ENCODE data around the gene EPS15.
A peak's percentile ranks its signal among the peaks of the same experiment; 100 is the strongest.
"Not testable (repeated sequence)": the region's sequence is repeated elsewhere in the genome, so short reads cannot be mapped to it uniquely, and the experiment has no call there.

EPS15 gene

DNA sequence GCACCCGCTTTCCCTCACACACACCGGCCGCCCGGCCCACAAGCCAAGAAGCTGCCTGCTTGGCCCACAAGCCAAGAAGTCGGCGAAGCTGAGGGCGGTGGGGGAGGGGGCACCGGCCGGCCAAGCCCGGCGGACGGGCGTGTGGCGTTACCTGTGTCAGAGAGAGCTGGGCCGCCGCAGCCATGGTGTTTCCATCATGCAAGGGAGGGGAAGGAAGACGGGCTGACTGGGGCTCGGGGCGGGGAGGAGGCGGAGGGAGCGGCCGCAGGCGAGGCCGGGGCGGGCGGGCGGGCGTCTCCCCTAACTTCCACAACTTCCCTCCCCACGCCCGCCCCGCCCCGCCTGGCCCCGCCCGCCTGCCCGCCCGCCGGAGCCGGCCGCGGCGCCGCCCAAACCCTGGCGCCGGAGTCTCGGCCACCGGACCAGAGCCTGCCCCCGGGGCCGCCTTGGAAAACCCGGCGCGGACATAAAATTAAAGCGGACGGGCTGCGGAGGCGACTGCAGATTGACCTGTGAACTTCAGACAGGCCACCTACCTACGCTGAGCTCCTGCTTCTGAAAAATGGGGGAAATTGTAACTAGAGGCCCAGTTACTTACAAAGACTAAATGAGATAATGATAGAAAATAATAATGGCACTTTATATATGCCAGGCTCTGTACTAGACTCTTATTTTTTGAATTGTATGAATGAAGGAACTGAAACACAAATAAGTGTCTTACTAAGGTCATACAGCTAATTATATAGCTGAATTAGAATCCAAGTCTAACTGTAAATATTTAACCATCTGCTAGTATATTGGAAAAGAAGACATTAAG lies at the start of gene EPS15:
TSS of gene EPS15 (minus strand) at position 219 of the 817 bp plus-strand sequence. CDS start at position 184, 35 bp downstream.
- Mint-ChIP-seq H3K4me1 (peaks cover 45% of the 10 kb centered on the region), H3K4me3 (peak within 1 kb of the TSS; percentile 84), H3K9me3 (no peaks in the 10 kb centered on the region), H3K27ac (peak within 1 kb of the TSS; percentile 94), H3K36me3 (peaks cover 26% of the 10 kb centered on the region)
- ATAC-seq: peak; percentile 86
- DNase-seq (ENCODE audit: low spot score in 2 of 2): peak; percentile 92 to 94

DNA sequence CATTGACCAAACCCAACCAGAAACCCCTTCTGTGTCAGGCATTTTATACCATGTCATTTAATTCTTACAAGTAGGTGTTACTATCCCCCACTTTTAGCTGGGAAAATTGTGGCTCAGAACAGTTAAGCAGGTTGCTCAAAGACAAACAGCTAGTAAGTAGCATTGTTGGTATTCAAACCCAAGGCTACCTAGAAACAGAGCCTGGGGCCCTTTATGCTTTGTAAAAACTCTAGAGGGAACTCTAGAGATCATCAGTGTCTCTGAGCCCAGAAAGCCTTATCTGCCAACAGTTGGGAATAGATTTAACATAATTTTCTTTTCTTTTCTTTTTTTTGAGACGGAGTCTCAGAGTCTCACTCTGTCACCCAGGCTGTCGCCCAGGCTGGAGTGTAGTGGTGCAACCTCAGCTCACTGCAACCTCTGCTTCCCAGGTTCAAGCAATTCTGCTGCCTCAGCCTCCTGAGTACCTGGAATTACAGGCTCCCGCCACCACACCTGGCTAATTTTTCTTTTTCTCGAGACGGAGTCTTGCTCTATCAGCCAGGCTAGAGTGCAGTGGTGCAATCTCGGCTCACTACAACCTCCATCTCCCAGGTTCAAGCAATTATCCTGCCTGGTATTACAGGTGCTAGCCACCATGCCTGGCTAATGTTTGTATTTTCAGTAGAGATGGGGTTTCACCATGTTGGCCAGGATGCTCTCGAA lies 49.3 kb upstream of the EPS15 start:
- no peak overlapping the region for H3K27ac Mint-ChIP-seq
- peaks cover 27% of the 10 kb centered on the region for H3K4me1 Mint-ChIP-seq
- ATAC-seq: no peak
- no peaks in the 10 kb centered on the region for H3K36me3 Mint-ChIP-seq
- no peak overlapping the region for H3K4me3 Mint-ChIP-seq
- H3K9me3 Mint-ChIP-seq: no peaks in the 10 kb centered on the region
- no peak for DNase-seq (ENCODE audit: low spot score in 2 of 2)

DNA sequence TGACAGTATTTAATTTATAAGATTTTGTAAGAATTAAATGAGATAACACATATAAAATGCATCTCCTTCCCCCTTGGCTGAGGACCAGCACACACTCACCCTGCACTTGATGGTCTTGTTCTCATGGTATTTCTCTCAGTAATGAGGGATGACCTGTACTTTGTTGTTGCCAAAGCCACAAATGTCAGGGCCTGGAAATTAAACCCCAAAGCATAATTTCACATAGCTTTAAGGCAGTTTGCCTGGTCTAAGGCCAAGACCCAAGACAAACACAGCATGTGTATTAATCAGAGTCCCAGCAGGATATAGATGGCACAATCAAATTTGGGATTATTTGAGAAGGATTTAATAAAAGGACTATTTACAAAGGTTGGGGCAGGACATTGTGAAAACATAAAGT lies 48.6 kb upstream of the EPS15 start:
- Mint-ChIP-seq H3K4me1 (peaks cover 27% of the 10 kb centered on the region), H3K9me3 (no peaks in the 10 kb centered on the region), H3K27ac (no peak overlapping the region), H3K4me3 (no peak overlapping the region), H3K36me3 (no peaks in the 10 kb centered on the region)
- ATAC-seq (no peak), DNase-seq (ENCODE audit: low spot score in 2 of 2) (no peak)

DNA sequence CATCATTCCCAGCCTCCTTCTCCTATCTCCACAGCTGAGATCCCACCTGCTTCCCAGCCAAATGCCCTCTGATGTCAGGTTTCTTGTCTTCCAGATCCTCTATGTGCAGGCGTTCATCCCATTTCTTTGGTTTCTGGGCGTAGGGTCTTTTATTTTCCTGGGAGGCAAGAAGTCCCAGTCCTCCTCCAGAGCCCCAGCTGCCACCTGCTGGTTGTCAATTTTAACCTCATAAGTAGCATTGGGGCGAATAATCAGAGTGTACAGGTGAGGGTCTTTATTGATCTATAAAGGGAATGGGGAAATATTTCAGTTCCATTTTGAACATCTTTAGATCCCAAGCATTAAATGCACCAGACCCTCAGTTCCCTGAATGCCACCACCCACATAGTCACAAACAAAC lies 47.2 kb upstream of the EPS15 start:
- H3K27ac Mint-ChIP-seq: no peak overlapping the region
- no peaks in the 10 kb centered on the region for H3K36me3 Mint-ChIP-seq
- H3K9me3 Mint-ChIP-seq: no peaks in the 10 kb centered on the region
- no peak overlapping the region for H3K4me3 Mint-ChIP-seq
- DNase-seq (ENCODE audit: low spot score in 2 of 2): no peak
- peaks cover 27% of the 10 kb centered on the region for H3K4me1 Mint-ChIP-seq
- no peak for ATAC-seq

DNA sequence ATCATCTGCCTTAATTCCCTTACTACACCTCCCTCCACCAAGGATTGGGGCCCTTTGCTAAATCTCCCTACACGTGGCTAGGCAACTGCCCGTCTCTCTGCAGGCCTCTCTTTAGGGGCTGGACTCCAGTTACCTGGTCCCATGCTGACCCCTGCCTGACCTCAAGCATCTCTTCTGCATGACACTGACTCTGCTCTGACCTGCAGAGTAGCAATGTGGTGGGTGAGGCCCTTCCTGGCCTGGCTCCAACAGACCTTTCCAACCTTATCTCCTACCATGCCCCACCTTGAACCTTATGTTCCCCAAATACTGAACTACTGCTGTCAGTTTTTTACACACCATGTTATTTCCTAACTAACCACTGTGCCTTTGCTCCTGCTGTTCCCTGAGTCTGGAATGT lies 45.9 kb upstream of the EPS15 start:
- ATAC-seq: no peak
- Mint-ChIP-seq H3K9me3 (no peaks in the 10 kb centered on the region), H3K27ac (no peak overlapping the region), H3K4me3 (no peak overlapping the region), H3K4me1 (peaks cover 14% of the 10 kb centered on the region), H3K36me3 (no peaks in the 10 kb centered on the region)
- DNase-seq (ENCODE audit: low spot score in 2 of 2): no peak

DNA sequence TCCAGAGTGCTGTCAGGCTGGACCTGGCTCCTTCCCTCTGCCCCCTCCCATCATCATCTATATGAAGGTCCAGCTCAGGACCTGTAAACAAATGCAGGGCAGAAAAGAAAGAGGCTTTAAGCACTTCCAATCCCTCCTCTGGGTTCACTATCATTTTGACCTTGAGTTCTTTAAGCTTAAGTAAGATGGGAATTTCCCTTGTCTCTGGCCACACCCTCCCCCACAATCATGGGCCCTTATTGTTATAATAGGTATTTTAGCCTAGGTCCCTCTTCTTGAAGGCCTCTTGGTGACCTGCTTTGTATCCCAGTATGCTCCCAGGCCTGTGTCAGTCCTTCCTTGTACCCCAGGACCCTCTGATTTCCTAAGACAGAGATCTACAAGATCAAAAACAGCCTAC lies 45.1 kb upstream of the EPS15 start:
- no peak overlapping the region for H3K4me3 Mint-ChIP-seq
- no peaks in the 10 kb centered on the region for H3K36me3 Mint-ChIP-seq
- peaks cover 6% of the 10 kb centered on the region for H3K4me1 Mint-ChIP-seq
- DNase-seq (ENCODE audit: low spot score in 2 of 2): peak in 1 of 2 donors; percentile 56
- no peaks in the 10 kb centered on the region for H3K9me3 Mint-ChIP-seq
- ATAC-seq: peak; percentile 71
- H3K27ac Mint-ChIP-seq: peak overlapping the region; percentile 43

DNA sequence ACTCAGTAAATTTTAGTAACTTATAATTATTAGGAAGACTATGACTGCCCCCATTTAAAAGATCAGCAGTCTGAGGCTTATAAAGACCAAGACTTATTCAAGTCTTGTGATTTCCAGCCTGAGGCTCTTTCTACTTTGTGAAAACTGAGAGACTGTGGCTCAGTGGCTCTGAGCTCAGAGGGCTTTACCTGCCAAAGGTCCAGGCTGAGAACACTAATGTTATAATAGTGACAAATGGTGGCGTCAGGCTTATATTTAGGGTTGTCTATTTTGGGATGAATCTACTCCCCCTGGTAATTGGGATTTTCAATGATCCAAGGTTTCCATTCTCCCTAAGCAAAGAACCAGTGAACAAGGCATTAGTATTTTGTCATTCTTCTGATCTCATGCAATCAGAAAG lies 42.6 kb upstream of the EPS15 start:
- Mint-ChIP-seq H3K4me1 (peaks cover 13% of the 10 kb centered on the region), H3K36me3 (no peaks in the 10 kb centered on the region), H3K27ac (no peak overlapping the region), H3K4me3 (no peak overlapping the region), H3K9me3 (no peaks in the 10 kb centered on the region)
- no peak for ATAC-seq
- no peak for DNase-seq (ENCODE audit: low spot score in 2 of 2)

DNA sequence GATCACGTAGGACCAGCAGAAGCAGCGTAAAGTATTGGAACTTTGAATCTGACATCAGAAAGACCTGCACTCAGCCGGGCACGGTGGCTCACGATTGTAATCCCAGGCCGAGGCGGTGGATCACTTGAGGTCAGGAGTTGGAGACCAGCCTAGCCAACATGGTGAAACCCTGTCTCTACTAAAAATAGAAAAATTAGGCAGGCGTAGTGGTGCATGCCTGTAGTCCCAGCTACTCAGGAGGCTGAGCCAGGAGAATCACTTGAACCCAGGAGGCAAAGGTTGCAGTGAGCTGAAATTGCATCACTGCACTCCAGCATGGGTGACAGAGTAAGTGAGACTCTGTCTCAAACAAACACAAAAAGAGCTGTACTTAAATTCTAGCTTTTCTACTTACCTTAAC lies 41.8 kb upstream of the EPS15 start:
- not testable (repeated sequence) for H3K27ac Mint-ChIP-seq; H3K4me3 Mint-ChIP-seq; H3K36me3 Mint-ChIP-seq; H3K9me3 Mint-ChIP-seq; DNase-seq (ENCODE audit: low spot score in 2 of 2); ATAC-seq
- peaks cover 13% of the 10 kb centered on the region for H3K4me1 Mint-ChIP-seq

DNA sequence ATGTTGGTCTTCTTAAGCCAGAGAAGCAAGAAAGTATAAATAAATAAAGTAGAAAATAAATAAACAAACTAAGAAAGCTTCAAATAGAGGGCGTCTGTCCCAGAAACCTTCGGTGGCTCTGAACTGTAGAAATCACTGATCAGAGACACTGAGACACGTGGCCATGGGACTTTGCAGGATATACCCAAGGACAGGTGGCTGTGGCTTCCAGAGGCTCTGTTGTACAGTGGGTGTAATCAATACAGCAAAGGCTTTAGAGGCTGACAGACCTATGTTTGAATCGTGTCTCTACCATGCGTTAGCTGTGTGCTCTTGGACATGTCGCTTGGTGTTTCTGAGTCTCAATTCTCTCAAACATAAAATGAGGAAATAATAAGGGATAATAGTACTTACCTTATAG lies 41.0 kb upstream of the EPS15 start:
- no peak overlapping the region for H3K4me3 Mint-ChIP-seq
- ATAC-seq: no peak
- H3K36me3 Mint-ChIP-seq: no peaks in the 10 kb centered on the region
- no peak for DNase-seq (ENCODE audit: low spot score in 2 of 2)
- H3K9me3 Mint-ChIP-seq: no peaks in the 10 kb centered on the region
- no peak overlapping the region for H3K27ac Mint-ChIP-seq
- H3K4me1 Mint-ChIP-seq: peaks cover 13% of the 10 kb centered on the region

DNA sequence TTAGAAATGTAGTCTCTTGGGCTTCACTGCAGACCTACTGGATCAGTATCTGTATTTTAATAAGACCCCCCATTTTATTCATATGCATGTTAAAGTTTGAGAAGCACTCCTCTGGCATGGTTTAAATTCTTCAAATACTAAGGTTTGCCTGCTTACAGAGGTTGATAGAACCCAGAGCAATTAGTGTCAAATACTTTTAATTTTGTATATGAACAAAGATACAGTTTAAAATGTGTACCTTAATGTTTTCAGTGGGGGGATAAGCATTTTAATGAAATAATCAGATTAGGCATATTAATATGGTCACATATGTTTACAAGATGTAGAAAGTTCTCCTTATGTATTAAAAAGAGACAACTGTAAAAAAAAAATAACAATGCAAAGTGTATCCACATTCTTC lies 40.4 kb upstream of the EPS15 start:
- Mint-ChIP-seq H3K4me3 (no peak overlapping the region), H3K27ac (peak overlapping the region; percentile 90), H3K9me3 (no peaks in the 10 kb centered on the region), H3K36me3 (no peaks in the 10 kb centered on the region), H3K4me1 (peaks cover 13% of the 10 kb centered on the region)
- no peak for ATAC-seq
- no peak for DNase-seq (ENCODE audit: low spot score in 2 of 2)

DNA sequence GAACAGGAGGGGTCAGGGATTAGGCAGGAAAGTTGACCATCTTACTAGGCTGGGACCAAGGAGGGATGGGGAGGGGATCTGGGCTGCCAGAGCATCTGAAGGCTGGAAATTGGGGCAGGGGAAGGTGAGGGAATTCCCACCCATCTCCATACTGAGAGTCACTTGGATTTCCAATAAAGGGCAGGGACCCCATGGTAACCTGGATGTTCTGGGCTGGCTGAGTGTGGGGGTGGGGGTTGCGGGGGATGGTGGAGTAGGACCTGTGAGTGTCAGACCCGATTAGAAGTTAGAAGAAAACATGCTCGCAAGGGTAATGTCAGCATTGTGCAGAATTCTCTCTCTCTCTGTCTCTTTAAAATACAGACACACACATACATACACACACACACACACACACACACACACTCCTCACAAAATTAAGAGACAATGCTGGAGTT lies 40.0 kb upstream of the EPS15 start:
- Mint-ChIP-seq H3K36me3 (no peaks in the 10 kb centered on the region), H3K9me3 (no peaks in the 10 kb centered on the region), H3K27ac (peak overlapping the region; percentile 90), H3K4me3 (peak overlapping the region; percentile 34), H3K4me1 (peaks cover 13% of the 10 kb centered on the region)
- ATAC-seq: no peak
- no peak for DNase-seq (ENCODE audit: low spot score in 2 of 2)

DNA sequence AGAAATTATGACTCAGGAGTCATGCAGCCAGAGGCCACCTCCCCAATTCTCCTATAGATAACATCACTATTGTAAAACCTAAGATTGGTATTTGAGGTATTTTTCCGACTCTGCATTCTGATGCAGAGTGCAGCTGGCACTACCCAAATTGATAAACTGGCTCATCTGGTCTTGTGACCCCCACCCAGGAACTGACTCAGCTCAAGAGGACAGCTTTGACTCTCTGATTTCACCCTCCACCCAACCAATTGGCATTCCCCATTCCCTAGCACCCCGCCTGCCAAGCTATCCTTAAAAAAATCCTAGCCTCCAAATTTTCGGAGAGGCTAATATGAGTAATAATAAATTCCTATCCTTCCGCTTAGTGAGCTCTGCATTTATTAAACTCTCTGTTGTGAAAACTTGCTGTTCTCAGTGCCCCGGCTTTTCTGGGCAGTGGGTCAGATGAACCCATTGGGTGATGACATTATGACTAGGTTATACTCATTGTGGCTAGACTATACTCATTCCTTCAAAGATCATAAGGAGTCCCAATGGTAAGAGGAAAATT lies 39.4 kb upstream of the EPS15 start:
- peak overlapping the region; percentile 90 for H3K27ac Mint-ChIP-seq
- no peaks in the 10 kb centered on the region for H3K9me3 Mint-ChIP-seq
- peak in 1 of 2 donors; percentile 80 for DNase-seq (ENCODE audit: low spot score in 2 of 2)
- no peaks in the 10 kb centered on the region for H3K36me3 Mint-ChIP-seq
- ATAC-seq: peak; percentile 94
- H3K4me1 Mint-ChIP-seq: peaks cover 13% of the 10 kb centered on the region
- H3K4me3 Mint-ChIP-seq: peak overlapping the region; percentile 34

DNA sequence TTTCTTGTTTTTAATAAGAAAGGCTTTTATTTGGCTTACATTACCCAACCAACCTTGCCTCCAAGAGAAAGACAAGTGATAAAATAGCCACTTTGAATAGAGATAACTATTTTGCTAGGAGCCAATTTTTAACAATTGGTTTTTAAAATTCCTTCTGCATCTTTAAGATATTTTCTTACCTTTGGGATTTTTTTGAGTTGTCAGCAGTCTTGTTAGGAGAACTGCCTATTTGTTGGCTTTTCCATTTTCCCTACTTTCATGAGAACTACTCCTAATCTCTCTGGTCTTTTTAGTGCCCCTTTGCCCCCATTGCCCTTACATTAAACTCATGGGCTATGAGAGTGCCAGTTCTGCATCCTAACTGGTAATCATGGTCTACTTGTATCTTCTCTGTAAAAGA lies 38.1 kb upstream of the EPS15 start:
- H3K27ac Mint-ChIP-seq: no peak overlapping the region
- H3K36me3 Mint-ChIP-seq: no peaks in the 10 kb centered on the region
- DNase-seq (ENCODE audit: low spot score in 2 of 2) (no peak), ATAC-seq (no peak)
- peaks cover 15% of the 10 kb centered on the region for H3K4me1 Mint-ChIP-seq
- no peaks in the 10 kb centered on the region for H3K9me3 Mint-ChIP-seq
- no peak overlapping the region for H3K4me3 Mint-ChIP-seq

DNA sequence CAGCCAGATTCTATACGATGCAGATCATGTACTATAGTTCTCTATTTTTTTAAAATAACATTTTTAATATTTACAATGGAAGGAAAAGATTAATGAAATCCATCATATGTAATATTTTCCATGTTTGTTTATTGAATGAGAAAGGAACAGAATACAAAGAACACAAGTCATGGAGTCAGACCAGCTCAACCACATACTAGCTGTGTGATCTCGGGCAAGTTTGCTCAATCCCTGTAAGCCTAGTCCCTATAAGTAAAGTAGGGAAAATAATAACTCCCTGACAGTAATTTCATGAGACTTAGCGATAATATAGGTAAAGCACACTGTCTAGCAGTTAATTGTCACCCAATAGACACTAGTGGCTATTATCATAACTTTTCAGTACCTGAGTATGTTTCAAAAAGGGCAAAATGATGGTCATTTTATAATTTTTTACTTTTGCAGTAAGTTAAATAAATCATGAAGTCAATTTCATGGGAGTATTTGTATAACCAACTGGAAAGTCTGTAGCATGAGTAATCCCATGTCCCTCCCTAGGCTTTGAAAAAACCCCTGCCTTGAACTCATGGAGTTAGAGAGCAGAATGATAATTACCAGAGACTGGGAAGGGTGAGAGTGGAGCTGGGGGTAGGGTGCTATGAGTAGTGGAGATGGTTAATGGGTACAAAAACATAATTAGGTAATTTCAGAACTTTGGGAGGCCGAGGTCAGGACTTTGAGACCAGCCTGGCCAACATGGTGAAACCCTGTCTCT lies 37.0 kb upstream of the EPS15 start:
- Mint-ChIP-seq H3K9me3 (no peaks in the 10 kb centered on the region), H3K36me3 (no peaks in the 10 kb centered on the region), H3K4me3 (no peak overlapping the region), H3K4me1 (peaks cover 20% of the 10 kb centered on the region), H3K27ac (no peak overlapping the region)
- DNase-seq (ENCODE audit: low spot score in 2 of 2): no peak
- no peak for ATAC-seq

DNA sequence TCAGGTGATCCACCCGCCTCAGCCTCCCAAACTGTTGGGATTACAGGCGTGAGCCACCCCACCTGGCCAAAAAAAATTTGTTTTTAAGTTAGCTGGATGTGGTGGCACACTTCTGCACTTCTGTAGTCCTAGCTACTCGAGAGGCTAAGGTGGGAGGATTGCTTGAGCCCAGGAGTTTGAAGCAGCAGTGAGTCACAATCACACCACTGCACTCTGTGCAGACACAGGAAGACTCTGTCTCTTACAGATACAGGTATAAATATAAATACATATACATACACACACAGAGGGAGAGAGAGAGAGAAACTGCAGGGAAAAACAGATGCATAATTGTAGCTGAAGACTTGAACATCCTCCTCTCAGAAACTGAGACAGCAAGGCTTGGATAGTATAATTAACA lies 34.8 kb upstream of the EPS15 start:
- Mint-ChIP-seq H3K4me1 (peaks cover 22% of the 10 kb centered on the region), H3K4me3 (no peak overlapping the region), H3K36me3 (no peaks in the 10 kb centered on the region), H3K9me3 (no peaks in the 10 kb centered on the region), H3K27ac (no peak overlapping the region)
- DNase-seq (ENCODE audit: low spot score in 2 of 2) (no peak), ATAC-seq (no peak)

Data from stimulated activated effector memory CD8-positive, alpha-beta T cell treated with anti-CD3 and anti-CD28 coated beads, Interleukin-12 subunit alpha, Interleukin-12 subunit beta, amount 100 ng/mL, for 72 hours (primary cell).